Measurements from ENCODE around the gene HES1. TPM values are rescaled to one million over a fixed set of nuclear protein-coding genes. Genes with fewer than 3 reads are reported as not detected.

HES1 gene
- total and polyA plus RNA-seq, 9 of the 15 experiments (the other 6 are each of a cell fraction or from before 2014, with no cell fraction given) = 3.4 to 37.0 (median 19.3) TPM

- Histone ChIP-seq H3K9ac (ENCODE audit: insufficient read depth in 1 of 2, low read depth in 2 of 2, low read length in 2 of 2) (no peak overlapping the region), H2AFZ (ENCODE audit: low read depth, low read length) (no peak overlapping the region), H3K79me2 (ENCODE audit: control insufficient read depth, insufficient read depth, low read length) (no peaks in the 10 kb centered on the region), H3K36me3 (ENCODE audit: control insufficient read depth, insufficient read depth, low read length) (no peaks in the 10 kb centered on the region), H3K4me3 (no peak overlapping the region), H3K4me2 (ENCODE audit: insufficient read depth, low read length) (no peak overlapping the region), H3K27ac (ENCODE audit: extremely low read depth, low read depth, low read length) (no peak overlapping the region), H3K4me1 (replicated peaks in 1 of 2; ENCODE audit: control insufficient read depth in 2 of 2, insufficient read depth in 2 of 2, low read length in 2 of 2) (peaks cover 18 to 19% of the 10 kb centered on the region in 2 experiments), H4K20me1 (replicated peaks; ENCODE audit: control insufficient read depth, insufficient read depth, low read length) (no peaks in the 10 kb centered on the region), H3K9me3 (replicated peaks; ENCODE audit: control insufficient read depth, insufficient read depth, low read depth, low read length) (no peaks in the 10 kb centered on the region), H3K27me3 (ENCODE audit: control insufficient read depth in 2 of 2, insufficient read depth in 2 of 2, low read length in 2 of 2) (no peaks in the 10 kb centered on the region), H3K9me1 (ENCODE audit: control insufficient read depth, insufficient read depth, low read length) (no peaks in the 10 kb centered on the region)
- intact Hi-C loops (cut with micrococcal nuclease) (no loop called here), in situ Hi-C loops (cut with MboI) (no loop called here)
- ChIA-PET CTCF (ENCODE audit: low intra/inter-chr PET ratio) (no interaction called here), POLR2A (interaction anchor here (0.6 kb wide), 1 partner anchor 1559 kb away, joined by 3 read pairs; no protein-coding TSS in a partner anchor)
- no peak for DNase-seq (ENCODE audit: extremely low read depth in 1 of 4, low spot score in 3 of 4)
- no TSS peak for BruUV-seq (replicated peaks)
- no peak for FAIRE-seq
- TF ChIP-seq JUND (IDR thresholded peaks at IDR 0.05; ENCODE audit: borderline replicate concordance, low read depth, low read length) (peak; percentile 60; the same call in 1 of the 2 replicates), JUND (tag; IDR thresholded peaks at IDR 0.05; ENCODE audit: borderline replicate concordance, low read depth, low read length) (peak; percentile 21; the same call in 1 of the 3 replicates), ARID1B (IDR thresholded peaks at IDR 0.05) (peak; percentile 16; the same call in 1 of the 2 replicates), ATF3 (IDR thresholded peaks at IDR 0.05) (peak; percentile 38; the same call in 1 of the 2 replicates), ATF3 (CRISPR knock-in tag; conservative IDR thresholded peaks at IDR 0.05) (no peak), CTCF (IDR thresholded peaks at IDR 0.05 in 2 of 3, conservative IDR thresholded peaks at IDR 0.05 in 1 of 3; ENCODE audit: insufficient read depth in 2 of 3, low read depth in 1 of 3, low read length in 3 of 3) (no peak), PHTF2 (CRISPR knock-in tag; IDR thresholded peaks at IDR 0.05) (no peak), TBP (optimal IDR thresholded peaks at IDR 0.05; ENCODE audit: low read depth, low read length) (no peak), YY1 (IDR thresholded peaks at IDR 0.05; ENCODE audit: borderline replicate concordance in 1 of 3, control insufficient read depth in 1 of 3, extremely low read depth in 1 of 3, insufficient read depth in 3 of 3, insufficient read length in 1 of 3, insufficient replicate concordance in 2 of 3, low read depth in 1 of 3, low read length in 2 of 3) (peak in 1 of 3 experiments; percentile 28), FOSL1 (tag; conservative IDR thresholded peaks at IDR 0.05) (peak; percentile 52; the same call in 1 of the 2 replicates)
- ATAC-seq = no peak
- WGBS (ENCODE audit: insufficient coverage, low coverage, missing lambda C conversion rate) = 55% methylated on average over 6 of the region's 6 CpGs
Measured at GRCh38 chr3:194174980-194175379, 39.0 kb downstream of the HES1 start.
